NCI-H2029 (cell line): ENCODE data around the gene ADAM23.
A peak's percentile ranks its signal among the peaks of the same experiment; 100 is the strongest.
"Not testable (repeated sequence)": the region's sequence is repeated elsewhere in the genome, so short reads cannot be mapped to it uniquely, and the experiment has no call there.

ENCODE experiments used
- DNase-seq: peaks from one replicate; lab custom pipeline; 2025; lab: John Stamatoyannopoulos, UW

ADAM23 gene, protein sequence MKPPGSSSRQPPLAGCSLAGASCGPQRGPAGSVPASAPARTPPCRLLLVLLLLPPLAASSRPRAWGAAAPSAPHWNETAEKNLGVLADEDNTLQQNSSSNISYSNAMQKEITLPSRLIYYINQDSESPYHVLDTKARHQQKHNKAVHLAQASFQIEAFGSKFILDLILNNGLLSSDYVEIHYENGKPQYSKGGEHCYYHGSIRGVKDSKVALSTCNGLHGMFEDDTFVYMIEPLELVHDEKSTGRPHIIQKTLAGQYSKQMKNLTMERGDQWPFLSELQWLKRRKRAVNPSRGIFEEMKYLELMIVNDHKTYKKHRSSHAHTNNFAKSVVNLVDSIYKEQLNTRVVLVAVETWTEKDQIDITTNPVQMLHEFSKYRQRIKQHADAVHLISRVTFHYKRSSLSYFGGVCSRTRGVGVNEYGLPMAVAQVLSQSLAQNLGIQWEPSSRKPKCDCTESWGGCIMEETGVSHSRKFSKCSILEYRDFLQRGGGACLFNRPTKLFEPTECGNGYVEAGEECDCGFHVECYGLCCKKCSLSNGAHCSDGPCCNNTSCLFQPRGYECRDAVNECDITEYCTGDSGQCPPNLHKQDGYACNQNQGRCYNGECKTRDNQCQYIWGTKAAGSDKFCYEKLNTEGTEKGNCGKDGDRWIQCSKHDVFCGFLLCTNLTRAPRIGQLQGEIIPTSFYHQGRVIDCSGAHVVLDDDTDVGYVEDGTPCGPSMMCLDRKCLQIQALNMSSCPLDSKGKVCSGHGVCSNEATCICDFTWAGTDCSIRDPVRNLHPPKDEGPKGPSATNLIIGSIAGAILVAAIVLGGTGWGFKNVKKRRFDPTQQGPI

DNA sequence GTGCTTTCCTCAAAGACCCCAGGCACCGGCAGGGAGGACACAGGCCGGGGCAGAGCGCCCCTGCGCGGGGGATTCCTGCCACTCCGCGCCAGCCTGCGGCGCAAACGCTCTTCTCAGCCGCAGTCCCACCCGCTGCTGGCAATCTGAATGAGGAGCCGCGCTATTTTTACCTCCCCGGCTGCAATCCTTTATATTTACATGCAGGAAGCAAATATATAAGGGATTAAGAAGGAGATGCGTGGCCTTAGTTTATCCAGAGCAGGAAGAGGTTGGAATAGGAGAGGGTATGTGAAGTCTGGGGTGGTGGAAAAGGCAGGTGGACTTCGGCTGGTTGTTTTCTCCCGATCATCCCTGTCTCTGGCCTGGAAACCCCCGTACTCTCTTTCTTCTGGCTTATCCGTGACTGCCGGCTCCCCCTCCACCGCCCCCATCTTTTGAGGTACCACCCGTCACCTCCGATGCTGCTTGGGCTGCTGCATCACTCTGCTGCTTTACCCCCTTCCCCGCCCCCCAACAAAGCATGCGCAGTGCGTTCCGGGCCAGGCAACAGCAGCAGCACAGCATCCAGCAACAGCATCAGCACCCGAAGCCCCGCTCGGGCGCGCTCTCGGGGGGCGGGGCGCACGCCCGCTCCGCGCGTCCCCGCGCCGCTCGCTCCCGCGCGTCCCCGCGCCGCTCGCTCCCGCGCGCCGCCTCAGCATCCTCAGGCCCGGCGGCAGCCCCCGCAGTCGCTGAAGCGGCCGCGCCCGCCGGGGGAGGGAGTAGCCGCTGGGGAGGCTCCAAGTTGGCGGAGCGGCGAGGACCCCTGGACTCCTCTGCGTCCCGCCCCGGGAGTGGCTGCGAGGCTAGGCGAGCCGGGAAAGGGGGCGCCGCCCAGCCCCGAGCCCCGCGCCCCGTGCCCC is at the start of gene ADAM23:
Gene ADAM23, plus strand, starts transcription at position 700 of the 902 bp plus-strand sequence. CDS start 335 bp downstream, outside the sequence.
- DNase-seq, result no peak

DNA sequence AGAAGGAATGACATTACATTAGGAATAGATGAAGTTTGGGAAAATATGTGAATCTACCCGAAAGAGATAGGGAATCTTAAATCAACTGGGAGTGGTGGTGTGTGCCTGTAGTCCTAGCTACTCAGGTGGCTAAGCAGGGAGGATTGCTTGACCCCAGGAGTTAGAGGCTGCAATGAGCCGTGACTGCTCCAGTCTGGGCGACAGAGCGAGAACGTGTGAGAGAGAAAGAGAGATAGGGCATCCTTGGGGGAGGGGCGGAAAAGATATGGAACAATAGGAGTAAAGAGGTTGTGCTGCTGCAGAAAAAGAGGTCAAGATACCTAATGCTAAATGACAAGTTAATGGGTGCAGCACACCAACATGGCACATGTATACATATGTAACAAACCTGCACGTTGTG is 47.1 kb upstream of the ADAM23 start:
- no peak for DNase-seq

DNA sequence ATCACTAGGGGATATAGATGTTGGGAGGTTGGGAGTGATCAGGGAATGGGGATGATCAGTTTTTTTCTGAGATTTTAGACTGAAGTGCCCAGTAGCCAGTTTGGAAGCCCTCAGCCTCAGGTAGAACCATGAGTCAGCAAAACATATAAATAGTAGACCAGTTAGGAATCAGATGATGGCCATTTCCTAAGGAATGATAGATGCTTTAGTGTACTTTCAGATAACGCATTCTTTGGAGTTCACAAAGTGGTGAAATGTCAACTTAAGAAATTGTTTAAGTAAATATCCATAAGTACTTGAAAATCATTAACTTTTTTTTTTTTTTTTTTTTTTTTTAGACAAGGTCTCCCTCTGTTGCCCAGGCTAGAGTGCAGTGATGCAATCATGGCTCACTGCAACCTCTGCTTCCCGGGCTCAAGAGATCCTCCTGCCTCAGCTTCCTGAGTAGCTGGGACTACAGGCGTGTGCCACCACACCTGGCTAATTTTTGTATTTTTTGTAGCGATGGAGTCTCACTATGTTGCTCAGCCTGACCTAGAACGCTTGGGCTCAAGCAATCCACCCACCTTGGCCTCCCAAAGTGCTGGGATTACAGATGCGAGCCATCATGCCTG is 40.3 kb upstream of the ADAM23 start:
- DNase-seq, result not testable (repeated sequence)

DNA sequence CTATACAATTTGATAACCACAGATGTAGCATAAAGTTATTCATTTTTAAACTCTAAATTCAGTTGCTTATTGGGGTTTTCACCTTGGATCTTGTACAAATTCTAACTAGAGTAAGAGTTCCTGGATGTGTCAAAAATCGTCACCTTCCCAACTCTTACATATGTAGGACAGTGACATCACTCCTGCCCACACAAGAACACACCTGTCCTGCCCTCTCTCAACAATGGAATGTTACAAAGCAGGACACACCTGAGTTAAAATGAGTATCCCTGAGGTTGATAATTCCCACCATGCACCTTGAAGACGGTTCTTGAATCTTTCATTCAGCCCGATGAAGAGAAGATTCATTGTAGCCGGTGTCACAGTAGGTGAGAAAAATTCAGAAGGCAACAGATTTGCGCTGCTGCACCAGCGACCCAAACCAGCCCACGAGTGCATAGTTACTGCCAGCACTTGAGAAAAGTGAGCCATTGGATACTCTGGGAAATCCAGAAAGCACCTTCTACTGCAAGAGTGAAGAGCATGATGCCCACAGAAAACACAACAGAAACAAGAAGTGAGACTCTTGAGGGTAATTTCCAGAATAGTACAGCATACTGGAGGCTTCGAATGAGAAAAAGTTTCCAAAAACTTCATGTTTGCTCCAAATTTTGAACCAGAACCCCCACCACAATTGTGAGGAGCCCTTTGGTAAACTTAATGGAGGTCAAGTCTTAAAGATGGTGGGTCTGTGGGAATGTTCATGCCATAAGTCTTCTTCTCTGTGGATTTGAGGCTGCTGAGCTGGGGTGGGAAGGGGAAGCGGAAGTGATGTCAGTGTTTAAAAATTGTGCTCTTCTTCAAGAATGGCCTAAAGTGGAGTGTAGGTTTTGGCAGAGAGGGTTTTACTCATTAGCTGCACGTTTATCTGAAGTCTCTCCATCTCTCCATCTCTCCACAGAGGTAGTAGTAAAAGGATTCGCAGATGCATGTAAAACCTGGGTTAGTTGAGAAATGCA is 34.7 kb upstream of the ADAM23 start:
- DNase-seq, result no peak

DNA sequence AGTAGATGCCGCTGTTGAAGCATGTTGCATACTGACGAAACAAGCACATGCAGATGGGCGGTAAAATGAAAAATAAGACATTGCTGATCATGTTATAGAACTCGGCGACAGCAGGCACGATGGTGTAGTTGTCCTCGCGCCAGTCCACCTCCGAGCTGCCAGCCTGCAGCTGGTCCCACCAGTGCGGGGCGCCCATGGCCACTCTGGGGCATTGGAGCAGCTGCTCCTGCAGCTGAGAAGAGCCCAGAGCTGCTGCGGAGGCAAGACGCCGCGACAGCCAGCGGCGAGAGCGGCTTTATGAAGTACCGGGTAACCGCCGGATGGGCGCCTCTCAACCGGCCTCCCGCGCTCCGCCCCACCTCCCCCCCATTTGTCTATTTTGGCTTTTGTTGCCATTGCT is 32.6 kb upstream of the ADAM23 start:
- no peak for DNase-seq

DNA sequence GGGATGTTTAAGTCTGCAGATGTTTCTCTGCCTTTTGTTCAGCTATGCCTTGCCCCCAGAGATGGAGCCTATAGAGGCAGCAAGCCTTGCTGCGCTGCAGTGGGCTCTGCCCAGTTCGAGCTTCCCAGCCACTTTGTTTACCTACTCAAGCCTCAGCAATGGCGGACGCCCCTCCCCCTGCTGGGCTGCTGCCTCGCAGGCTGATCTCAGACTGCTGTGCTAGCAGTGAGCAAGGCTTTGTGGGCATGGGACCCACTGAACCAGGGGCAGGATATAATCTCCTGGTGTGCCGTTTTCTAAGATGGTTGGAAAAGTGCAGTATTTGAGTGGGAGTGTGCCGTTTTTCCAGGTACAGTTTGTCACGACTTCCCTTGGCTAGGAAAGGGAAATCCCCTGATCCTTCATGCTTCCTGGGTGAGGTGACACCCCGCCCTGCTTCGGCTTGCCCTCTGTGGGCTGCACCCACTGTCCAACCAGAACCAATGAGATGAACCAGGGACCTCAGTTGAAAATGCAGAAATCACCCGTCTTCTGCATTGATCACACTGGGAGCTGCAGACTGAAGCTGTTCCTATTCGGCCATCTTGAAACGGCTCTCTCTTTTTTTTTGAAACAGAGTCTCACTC is 27.6 kb upstream of the ADAM23 start:
- no peak for DNase-seq

DNA sequence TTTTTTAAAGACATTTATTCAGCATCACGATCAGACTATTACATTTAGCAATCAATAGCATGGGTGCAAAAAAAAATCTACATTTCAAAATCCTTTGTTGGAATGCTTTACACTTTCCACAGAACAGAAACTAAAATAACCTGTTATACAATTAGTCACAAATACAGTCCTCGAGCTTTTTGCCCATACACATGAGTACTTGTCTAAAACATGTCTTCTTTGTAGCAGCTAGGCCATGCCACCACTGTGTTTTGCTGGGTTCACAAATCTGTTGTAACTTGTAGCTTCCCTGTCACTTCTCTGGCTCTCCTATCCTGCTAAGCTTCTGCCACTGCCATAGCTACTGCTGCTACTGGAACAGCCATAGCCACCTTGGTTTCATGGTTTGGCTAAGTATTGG is 24.4 kb upstream of the ADAM23 start:
- no peak for DNase-seq

DNA sequence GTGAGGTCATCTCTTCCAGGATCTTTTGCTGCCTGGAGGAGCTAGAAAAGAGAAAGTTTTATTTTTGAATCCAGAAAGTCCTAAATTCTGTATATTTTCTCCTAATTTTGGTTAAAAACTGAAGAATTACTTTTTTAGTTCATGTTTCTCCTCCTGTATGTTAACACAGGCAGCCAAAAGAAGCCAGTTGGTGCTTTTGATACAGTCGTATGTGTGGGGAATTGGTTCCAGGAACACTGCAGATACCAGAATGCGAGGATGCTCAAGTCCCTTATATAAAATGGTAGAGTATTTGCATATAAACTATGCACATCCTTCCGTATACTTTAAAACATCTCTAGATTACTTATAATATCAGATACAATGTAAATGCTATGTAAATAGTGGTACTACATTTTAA is 22.6 kb upstream of the ADAM23 start:
- no peak for DNase-seq

DNA sequence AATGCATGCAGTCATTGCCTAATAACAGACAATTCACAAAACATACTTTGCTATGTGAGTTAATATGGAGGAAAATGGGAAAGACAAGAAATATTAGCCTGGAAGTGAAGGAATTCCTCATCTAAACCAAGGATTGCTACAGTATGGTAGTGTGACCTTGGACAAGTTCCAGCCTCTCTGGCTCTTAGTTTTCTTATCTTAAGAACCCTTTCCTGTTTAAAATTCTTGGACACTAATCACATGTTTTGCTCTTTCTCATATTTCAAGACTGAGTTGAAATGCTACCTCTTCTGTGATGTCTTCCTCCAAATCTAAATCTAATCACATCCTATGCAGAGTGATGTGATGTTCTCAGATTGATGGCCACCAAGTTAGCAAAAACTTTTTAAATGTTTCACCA is 20.8 kb upstream of the ADAM23 start:
- no peak for DNase-seq

DNA sequence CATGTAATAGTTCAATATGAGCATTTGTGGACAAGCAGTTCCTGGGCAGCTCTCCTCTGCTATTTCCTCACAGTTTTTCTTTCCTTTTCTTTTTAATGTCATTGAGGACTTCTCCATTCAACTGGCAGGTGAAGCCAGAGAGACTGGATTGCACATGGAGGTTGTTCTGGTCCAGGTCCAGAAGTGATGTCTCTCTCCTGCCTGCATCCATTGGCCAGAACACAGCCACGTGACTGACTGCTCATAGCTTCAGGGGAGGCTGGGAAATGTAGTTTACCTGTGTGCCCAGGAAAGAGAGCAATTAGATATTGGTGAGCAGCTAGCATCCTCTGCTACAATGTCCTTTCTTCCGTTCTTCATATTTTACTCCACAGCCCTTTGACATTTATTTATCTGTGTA is 20.2 kb upstream of the ADAM23 start:
- peak; percentile 24 for DNase-seq

DNA sequence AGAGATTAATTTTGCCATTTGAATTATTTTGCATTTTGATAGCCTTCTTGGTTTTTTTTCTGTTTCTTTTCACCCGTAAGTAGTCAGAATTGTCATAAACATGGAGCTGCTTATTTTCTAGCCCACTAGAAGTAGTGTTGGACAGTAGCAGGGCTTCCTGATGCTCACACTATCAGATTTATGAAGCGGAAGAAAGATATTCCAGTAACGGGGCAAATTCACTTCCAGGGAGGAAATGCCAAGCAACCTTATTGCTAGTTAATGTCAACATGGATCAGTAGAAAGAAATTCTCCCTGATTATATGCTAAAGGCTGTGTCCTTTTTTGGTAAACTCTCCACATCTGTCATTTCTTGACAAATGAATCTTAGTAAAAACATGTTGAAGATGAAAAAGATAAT is 19.2 kb upstream of the ADAM23 start:
- DNase-seq, result no peak

DNA sequence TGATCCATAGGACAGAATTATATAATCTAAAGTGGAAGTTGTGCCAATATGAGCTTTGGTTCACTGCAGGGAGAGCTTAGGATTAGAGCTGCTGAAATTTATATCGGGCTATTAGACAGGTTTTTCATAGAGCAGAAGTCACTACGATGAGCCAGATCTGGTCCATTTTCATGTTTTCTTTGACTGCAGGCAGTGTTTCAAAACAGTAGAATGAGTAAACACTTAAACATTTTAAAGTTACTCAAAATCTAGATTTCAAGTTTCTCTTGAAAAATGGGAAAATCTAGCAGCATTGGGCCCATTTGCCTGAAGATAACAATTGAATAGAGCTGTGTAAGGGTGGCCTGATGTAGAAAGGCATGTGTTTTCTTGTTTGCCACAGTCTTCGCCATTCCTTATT is 14.5 kb upstream of the ADAM23 start:
- DNase-seq, result no peak

DNA sequence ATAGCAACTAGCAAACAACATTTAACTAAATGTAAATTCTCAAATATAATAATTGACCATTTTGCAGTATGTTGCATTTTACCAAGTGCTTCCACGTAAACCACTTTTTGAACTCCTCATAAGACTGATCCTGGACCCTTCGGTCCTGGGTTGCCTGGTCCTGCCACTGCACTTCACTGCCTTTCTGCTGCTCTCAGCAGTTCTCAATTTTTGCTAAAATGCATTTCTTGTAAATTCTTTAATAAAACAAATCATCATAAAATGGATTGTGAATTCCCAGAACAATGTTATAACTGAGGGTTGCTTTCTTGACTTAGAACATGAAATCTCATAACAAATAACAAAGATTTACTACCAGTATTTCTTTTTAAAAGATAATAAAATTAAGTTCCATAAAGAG is 12.9 kb upstream of the ADAM23 start:
- DNase-seq, result no peak

DNA sequence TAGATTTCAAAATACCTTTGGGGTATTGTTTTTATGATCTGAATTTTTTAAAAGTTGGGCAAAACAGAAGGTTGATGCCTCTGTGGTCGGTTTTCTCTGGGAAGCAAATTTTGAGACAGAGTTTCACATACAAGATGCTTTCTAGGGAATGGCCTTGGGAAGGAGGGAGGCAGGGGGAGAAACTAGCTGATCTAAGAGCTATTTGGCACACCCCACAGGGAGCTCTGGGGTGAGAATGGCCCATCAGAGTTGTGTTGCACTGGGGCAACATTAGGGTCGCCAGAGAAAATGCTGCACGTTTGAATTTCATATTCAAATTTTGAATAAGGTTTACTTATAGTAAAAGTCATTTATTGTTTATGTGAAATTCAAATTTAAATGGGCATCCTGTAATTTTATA is 11.9 kb upstream of the ADAM23 start:
- DNase-seq, result no peak

DNA sequence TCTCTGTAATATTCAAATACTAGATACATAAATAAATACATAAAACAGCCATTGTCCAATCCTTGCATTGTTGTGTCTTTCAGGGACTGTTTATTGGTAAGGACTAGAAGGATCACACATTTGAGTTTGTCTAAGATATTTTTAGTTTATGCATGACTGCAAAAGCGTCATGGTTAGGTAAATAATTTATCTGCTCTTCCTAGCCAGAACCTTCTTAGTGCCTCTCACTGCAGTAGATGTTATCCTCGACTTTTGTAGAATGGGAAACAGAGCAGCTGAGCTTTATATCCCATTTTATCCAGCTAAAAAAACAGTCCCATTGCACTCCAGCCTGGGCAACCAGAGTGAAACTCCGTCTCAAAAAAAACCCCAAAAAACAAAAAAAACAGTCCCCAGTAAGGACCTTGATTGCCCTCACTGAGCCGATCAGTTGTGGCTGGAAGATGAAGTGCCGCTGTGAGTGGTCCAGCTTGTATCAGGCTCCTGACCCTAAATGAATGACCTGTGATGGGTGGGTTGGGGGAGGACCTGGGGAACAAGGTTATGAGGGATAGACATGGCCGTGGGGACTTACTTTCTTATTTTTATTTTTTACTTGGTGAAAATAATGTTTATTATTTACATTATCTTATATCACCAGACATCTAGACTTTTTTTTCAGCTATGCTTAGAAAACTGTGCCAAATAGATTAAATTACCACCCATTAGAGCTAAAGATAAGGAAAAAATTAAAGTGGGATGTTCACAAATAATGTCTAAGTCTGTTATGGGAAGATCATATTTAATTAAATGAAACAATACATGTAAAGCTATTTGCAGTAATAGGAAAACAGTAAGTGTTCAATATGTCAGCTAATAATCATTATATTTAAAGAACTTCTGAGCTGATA is 10.9 kb upstream of the ADAM23 start:
- no peak for DNase-seq

DNA sequence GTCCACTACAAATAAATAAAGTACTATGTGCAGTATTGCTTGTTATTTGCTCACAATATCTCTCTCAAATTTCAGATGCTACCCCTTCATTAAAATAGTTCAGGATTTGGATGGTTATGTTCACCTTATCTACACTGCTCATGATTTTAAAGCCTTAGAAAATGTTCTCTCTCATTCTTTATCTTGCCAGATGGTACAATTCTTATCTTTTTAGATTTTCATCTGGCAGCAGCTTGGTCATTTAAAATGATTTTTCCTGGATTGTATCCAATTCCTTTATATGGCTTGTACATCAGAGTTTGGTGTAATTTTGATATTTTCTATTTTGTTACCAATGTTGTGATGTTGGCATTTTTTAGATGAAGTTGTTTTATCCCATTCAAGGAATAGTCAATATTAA is 10.1 kb upstream of the ADAM23 start:
- DNase-seq, result no peak

DNA sequence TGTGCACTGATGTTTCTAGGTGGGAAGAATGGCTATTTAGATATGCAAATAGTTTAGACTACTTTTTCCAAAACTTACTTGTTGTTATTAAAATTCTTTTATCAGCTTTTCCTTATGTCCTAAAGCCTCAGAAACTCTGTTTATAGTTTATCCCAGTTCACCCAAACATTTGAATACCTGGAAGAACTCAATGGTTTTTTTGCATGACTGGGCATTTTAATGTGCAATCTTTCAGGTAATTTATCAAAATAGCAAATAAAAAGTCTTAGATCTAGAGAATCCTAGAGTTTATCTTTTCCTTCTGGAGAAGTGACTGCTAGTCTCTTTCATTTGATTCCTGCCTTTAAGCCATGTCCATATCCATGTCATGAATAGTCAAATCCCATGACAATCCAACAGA is 9.6 kb upstream of the ADAM23 start:
- no peak for DNase-seq

DNA sequence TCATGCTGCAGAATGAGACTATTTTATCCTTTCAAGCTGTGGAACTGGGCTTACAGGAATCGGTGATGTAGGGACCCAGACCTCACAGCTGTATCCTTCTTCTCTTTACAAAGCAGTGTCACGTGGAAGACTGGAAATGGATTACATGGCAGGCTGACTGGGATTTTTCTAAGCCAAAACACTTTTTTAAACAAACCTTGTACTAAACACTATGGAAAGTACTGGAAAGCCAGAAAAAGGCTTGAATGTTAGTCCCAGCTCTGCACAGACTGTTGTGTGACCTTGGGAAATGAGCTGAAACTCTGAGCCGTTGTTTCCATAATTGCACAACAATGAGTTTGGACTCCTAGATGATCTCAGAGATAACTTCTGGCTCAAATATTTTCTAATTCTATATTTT is 7.6 kb upstream of the ADAM23 start:
- DNase-seq, result no peak

DNA sequence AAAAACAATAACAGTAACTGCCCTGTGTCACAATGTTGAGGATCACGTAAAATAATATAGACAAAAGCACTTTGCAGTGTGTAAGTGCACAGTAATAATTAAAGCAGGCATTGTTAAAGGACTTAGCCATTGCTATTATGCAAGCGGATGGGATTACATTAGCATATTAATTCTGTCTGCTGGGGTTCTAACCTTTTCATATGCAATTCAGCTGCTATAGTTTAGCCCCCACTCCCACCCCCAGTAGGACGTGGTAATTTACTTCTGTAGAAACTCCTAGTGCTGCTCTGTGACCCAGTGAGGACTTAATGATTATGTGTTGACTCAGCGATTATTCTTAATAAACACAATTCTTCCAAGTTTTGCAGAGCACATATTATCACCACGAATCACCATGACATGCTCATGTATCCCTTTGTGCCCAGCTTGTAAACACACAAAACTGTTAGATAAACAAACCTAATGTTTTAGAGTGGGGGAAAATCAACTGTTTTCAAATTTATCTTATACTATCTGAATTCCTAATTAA is 5.1 kb upstream of the ADAM23 start:
- DNase-seq, result no peak
